ENCODE data around the gene VPS72.

VPS72 gene

DNA sequence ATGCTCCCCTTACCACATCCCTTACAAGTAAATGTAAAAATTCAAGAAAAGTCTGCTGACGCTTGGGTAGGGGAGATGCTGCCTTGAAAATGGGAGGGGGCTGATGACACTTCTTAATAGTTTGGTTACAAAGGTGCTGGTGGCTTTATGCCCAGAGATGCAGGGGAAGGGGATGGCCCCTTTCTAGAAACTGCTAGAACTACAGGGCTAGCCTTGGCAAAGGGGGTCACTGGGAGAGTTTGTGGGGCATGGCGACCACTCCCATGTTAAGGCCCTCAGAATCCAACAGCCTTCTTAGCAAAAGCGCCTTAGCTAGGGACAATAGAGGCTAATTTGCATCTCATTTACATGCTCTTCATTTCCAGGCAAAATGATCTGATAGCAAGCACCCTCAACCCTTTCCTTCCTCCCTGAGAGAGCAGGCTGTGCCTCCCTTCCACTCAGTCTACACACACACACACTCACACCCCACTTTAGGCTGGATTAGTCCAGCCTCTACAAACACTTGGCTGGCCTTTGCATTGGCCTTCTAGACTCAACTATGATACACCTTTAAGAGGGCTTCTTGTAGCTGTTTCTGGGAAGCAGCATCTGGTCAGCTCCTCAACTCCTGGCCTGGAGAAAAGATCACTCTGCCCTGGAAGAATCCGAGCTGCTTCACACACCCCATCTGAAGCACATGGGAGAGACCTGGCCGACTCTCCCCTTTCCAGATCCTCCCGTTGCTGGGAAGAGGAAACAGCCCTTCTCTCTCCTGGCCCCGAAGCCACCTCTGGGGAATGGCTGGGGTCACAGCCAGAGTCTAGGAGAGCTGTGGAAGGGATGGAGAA lies 45.3 kb downstream of the VPS72 start:
- DNase-seq (ENCODE audit: low read depth in 2 of 2): no peak

DNA sequence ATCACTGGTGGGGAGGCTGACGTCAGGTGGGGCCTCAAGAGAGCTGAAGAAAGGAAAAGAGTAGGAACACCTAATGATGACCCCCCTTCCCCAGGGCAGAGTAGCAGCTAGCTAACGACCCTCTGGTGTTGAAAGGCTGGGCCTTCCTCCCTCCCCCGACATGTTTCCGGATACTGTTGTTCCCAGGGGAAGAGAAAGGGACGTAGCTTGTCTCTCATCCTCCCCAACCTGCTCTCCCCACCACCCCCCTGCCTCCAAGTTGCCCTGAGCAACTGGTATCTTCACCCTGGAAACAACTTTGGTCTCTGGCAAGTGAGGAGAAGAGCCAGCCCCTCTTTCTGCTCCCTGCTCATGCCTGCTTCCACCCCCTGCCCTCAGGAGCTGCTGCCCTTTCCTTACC lies 46.0 kb downstream of the VPS72 start:
- DNase-seq (ENCODE audit: low read depth in 2 of 2): no peak

DNA sequence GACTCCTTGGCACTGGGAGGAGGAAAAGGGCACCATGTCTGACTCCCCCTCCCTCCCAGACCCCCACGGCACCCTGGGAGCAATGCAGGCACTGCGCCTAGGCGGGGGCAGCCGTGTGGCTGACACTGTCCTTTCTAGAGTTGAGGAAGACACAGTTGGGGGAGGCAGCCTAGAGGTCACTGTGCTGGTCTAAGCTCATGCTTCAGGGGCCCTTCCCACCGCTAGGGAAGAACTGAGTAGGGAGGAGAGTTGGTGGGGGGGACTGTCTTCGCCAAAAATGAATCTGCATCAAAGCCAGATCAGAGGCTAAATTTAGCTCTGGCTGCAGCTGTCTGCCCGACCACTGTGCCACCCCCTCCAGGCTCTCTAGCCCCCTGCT lies 47.0 kb downstream of the VPS72 start:
- no peak for DNase-seq (ENCODE audit: low read depth in 2 of 2)

DNA sequence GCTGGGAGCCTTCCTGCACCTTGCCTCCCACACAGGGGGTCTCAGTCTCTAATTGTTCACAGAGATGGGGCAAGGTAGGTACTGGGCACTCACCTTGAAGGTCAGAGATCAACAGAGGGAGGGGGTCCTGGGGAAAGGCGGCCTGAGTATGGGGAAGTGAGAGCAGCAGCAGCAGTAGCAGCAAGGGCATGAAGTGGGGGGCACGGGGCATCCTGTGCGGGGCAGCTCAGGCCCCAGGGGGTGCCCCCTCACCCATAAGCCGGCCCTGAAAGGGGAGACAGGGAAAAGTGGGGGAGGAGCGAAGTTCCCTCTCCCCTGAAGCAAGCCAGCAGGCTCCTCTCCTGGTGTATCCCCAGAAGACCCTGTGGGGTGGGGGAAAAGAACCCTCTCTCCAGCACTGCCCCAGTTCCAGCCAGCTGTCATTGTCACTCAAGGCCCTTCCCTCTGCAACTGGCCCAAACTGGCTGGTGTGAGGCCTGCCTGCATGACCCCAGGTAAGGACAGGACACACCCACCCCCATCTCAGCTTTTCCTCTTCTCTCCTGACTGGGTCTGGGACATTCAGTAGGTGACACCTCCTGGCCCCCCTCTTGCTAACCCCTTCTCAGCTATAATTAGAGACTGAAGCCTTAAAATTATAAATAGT lies 47.5 kb downstream of the VPS72 start:
- no peak for DNase-seq (ENCODE audit: low read depth in 2 of 2)

DNA sequence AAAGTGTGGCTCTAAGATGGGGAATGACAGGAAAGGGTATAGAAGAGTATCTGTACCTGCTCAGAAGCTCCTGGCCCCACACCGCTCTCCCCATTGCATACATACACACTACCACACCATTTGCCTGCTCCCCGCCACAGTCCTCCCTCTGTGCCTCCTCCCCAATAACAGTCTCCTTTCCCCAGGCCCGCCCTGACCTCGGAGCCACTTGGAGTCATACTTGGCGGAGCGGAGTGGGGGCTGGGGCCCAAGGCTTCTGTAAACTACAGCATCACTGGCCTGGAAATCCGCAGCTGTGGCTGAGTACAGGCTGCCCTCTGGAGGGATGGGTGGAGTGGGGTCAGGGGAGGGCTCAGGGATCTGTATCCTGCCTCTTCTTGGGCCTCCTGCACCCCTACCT lies 52.2 kb downstream of the VPS72 start:
- no peak for DNase-seq (ENCODE audit: low read depth in 2 of 2)

DNA sequence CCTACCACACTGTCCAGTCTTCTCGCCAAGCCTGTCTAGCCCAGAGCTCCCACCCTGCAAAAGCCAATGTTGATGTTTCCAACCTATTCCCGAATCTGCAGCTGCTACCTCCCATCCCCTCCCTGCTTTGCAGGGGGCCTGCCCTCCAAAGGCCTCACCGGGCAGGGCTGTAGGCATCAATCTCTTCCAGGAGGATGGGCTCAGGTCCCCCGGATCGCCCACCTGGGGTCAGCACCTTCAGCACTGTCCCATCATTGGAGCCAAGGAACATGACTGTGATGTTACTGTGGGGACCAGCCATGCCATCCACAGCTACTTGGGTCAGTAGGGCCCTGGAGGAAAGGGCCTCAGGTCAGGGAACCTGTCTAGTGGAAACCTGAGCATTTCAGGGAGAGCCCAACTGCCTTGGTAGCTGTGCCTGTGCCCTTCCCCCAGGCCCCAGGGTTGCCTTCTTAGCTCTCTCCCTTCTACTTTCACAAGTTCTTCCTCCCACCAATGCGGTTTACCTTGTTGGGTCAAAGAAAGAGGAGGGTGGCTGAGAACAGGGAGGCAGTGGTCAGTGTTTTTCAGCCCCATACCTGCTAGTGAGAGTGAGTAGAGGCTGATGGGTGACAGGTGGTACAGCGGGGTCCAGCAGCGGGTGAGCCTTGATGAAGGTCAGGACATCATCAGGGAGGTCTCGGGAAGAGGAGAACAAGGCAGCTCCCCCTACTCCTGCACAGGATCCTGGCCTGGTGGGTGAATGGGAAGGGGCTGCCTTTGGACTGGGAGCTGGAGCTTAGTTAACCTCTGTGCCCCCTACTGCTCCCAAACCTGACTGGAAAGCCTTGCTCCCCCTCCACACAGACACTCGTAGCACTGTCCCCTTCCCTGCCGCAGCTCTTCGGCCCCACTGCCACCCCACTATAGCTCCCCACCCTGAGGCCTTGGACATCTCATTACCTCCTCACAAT lies 54.3 kb downstream of the VPS72 start:
- DNase-seq (ENCODE audit: low read depth in 2 of 2): no peak

DNA sequence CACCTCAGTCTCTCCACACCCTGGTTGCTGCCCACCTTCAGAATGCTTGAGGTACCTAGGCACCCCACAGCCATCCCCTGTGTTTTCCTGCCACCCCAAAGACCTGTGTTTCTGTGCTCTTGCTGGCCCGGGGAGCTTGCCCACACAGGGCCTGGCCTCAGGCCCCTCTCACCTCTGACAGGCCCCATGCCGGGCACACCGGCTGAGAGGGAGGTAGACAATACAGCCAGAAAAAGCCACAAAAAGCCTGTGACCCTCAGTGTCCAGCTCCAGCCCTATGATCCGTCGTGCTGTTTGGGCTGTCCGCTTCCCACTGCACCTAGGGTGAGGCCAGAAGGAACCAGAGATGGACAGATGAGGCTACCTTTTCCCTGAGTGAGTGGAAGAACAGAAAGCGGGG lies 55.0 kb downstream of the VPS72 start:
- DNase-seq (ENCODE audit: low read depth in 2 of 2): no peak

DNA sequence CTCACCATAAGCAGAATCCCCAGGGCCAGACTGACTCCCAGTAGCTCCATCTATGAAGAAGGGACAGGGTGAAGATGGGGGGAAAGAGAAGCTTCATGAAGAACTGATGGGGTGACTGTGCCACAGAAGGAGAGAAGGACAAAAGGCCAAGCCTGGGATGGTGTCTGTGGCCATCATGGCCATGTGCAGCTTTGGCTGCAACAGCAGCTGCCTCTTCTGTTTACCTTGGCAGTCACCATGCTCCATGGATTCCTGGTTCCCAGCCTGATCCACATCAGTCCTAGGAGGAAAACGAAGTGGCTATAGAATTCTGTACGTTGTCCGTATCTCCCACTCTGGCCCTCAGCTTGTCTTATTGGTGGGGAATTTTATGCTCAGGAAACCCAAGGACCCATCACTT lies 55.6 kb downstream of the VPS72 start:
- no peak for DNase-seq (ENCODE audit: low read depth in 2 of 2)

DNA sequence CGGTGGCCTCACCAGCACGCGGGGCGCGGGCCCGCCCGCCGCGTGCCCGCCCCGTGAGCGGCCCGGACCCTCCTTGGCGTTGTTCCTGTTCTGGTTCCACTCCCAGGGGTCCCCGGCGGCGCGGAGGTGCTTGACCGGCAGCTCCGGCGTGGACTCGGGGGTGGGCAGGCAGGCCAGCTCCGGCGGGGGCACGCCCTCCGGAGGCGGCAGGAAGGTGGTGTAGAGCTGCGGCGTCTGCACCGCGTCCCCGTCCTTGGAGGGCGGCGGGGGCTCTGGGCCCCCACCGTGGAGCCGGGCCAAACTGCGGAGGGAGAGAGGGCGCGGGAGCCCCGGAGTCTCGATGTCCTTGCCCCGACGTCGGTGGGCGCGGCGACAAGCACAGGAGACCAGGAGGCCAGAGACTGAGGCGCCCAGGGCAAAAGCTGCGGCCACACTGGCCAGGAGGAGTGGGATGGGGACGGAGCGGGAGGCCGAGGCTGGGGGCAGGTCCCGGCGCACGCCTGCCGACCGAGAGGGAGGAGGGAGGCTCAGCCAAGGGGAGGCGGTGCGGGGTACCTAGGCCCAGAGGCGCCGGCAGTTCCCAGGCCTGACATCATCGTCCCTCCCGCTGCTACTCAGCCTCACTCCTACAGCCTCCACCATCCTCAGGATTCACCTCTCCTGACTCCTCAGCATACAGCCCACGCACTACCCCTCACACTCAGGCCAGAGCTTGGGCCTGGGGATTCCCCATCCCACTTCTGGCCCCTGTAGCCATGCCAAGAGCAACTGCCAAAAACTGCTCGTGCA lies 56.8 kb downstream of the VPS72 start:
- DNase-seq (ENCODE audit: low read depth in 2 of 2): no peak

DNA sequence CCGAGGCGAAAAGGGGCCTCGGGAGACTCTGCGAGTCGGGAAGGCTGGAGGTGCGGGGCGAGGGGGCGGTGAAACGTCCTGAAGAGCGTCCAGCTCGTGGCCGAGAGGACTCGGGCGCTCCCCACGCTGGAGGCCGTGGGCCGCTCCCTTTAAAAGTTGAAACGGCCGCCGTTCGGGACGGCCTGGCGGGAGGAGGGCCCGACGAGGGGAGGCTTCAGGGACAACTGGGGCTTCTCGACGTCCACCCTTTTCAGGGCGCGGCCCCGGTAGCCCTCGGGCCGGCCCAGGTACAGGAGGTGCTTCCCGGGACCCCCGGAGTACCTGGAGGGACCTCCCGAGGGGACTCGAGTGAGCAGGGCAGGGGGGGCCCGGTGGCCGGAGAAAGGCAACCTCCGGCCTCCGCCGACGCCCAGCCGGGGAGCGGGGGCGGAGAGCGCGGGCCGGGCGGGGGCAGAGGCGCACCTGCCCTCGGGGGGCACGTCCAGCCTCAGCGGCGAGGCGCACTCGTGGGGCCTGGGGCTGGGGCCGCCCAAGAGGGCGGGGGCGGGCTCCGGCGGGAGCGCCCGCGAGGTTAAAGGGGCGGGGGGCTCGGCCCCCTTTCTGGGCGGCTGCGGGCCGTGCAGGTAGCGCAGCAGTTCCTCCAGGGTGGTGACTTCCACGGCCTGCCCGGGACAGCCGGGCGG lies 57.5 kb downstream of the VPS72 start:
- DNase-seq (ENCODE audit: low read depth in 2 of 2): no peak

DNA sequence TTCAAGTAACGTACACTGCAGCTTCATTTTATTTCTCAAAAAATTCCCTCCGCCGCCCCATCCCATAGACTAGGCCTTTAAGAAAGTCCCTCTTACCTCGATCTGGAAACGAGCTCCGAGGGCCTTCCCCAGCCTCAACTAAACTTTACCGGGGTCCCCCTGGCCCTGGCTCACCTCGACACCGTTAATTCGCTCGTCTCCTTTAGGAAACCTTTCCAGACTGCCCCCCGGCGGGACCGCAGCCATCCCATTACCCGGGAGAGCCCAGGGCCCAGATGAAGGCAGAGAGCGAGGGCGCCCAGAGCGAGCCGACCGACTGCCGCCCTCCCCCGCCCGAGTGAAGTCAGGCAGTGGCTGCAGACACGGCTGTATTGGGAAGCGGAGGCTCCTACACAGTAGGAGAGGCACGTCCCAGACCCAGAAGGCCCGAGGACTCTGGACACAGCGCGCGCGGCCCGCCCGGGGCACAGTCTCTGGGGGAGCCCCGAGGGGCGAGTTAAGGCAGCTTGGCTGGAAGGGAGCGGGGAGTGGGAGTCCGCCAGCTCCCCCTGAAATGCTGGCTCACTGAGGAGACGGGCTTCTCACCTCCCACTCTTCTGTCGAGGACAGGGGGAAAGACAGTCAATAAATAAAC lies 58.2 kb downstream of the VPS72 start:
- no peak for DNase-seq (ENCODE audit: low read depth in 2 of 2)

DNA sequence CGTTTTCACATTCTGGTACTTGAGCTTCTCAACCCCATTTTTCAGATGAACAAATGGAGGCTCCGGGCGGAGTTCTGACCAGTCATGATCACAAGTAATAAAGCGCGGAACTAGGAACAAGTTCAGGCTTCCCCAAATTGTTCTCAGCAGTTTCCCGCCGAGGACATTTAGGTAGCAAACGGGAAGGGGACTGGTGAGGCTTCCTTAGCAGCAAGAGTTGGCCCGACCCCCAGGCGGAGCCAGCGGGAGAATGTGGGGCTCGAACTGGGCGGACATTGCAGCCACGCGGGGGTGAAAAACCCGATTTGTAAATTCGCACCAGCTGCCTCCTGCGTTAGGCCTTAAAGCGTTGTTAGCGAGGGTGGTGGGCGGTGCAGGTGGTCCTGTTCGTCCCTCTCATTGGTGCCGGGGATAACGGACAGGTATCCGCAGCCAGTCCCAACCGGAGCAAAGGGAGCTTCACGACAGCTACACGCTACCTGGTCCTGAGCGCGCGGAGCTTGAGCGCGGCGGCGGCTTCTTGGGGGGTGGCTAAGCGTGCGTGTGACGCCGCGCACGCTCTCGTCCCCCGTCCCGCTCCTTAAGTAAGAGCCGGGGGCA lies 58.9 kb downstream of the VPS72 start:
- peak; percentile 61 to 78 for DNase-seq (ENCODE audit: low read depth in 2 of 2)

DNA sequence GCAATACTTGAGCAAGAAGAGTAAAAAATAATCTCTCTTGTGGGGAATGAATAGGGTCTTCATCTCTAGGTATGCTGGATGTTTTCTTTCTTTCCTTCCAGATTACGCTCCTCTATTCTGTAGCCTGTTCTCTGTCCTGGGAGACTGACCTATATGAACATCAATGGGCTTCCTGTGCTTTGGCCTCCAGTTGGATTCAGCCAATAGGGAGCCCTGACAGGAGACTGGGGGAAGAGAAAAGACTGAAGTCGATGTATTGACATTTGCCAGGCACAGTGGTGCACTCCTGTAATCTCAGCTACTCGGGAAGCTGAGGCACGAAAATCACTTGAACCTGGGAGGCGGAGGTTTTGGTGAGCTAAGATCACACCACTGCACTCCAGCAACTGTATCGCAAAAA lies 61.2 kb downstream of the VPS72 start:
- no peak for DNase-seq (ENCODE audit: low read depth in 2 of 2)
